ENCODE results near the gene PRPF19.

Gene PRPF19

DNA sequence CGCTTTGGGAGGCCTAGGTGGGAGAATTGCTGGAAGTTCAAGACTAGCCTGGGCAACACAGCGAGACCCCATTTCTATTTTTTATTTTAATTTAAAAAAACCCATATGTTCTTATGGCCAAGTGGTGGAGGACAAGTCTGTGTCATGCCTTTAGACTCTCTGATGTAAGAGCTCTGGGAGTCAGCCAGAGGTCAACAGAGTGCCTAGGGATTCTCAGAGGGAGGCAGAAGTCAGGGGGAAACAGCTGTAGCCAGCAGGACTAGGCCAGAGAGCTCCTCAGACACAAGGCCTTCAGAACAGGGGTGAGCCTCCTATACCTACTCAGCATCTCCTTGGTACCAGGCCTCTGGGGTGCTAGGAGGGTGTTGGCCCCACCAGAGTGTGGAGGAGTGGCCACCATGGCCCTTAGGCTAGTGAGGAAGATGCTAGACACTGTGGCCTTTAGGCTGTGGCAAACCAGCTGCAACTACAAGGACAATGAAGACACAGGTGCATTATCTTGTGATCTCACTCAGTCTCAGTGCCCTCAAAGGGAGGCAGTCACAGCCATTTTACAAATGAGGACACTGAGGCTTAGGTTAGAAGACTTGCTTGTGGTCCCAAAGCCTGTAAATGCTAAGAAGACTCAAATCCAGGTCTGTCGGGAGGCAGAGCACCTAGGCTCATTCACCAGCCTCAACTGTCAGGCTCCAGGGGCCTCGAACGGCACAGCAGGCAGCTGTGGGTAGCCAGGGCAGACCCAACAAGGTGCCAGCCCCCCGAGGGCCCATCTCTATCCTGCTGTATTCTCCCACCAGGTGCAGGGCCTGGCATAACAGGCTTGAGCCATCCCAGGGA is 34.0 kb downstream of the PRPF19 start:
- no peak for DNase-seq

DNA sequence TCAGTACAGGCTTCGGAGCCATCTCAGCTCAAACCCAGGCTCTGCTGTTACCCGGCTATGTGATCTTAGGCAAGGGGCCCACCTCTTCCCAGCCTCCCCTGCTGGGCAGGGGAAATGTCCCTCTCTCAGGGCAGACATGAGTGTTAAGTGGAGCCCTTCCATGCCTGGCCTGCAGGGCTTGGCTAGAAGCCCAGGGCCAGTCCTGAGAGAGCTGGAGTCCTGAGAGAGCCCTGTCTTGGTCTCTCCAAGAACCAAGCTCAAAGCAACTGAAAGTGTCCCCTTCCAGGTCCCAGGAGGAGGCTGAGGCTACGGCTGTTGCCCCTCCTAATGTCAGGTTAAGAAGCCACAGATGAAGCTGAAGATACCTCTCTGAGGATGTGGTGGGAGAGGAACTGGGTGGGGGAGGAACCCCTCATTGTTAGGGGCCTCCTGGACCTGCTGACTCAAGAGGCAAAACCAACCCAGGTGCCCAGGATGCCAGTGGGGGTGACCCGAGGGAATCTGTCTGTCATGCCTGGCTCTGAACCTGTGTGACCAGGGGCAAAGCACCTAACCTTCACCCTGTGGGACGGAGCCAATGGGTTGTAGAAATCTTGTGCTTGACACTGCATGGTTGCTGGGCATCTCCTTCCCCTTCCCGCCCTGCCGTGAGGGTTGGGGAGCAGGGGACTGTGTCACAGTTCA is 34.9 kb downstream of the PRPF19 start:
- no peak for DNase-seq

DNA sequence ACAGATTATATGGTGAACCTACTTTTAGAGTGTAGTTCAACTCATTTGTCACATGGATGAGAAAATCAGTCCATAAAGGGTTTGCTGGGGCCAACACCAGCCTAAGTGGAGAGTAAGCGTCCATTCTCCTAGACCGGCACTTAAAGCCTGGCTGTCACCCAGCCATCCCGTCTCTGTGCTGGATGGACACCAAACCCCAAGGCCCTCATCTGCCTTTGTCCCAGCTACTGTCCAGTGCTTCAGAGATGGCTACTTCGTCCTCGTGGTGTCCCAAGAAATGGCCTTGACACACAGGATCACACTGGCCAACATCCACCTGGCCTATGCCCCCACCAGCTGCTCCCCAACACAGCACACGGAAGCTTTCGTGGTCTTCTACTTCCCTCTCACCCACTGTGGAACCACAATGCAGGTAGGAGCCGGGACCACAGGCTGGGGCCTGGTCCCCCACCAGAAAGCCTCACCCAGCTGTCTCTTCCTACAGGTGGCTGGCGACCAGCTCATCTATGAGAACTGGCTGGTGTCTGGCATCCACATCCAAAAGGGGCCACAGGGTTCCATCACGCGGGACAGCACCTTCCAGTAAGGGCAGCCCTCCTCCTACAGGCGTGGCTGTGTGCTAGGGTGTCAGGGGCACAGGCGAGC is 35.5 kb downstream of the PRPF19 start:
- DNase-seq, result no peak

DNA sequence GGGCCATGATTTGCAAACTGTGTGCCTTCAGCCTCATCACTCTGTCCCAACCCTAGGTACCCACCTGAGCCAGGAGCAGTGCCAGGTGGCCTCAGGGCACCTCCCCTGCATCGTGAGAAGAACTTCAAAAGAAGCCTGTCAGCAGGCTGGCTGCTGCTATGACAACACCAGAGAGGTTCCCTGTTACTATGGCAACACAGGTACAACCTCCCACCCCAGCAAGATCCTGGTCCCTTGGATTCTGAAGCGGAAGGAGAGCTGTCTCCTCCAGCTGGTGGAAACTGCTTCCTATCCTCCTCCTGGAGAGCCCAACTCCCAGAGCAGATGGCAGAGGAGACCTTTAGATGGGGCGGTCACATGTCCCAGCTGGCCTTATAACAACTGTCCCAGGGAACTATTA is 36.1 kb downstream of the PRPF19 start:
- no peak for DNase-seq

DNA sequence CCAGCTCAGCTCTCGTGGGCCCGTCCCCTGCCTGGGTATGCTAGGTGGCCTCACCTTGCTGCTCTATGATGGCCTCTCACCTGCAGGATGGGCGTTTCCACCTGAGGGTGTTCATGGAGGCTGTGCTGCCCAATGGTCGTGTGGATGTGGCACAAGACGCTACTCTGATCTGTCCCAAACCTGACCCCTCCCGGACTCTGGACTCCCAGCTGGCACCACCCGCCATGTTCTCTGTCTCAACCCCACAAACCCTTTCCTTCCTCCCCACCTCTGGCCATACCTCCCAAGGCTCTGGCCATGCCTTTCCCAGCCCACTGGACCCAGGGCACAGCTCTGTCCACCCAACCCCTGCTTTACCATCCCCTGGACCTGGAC is 36.9 kb downstream of the PRPF19 start:
- DNase-seq, result no peak

DNA sequence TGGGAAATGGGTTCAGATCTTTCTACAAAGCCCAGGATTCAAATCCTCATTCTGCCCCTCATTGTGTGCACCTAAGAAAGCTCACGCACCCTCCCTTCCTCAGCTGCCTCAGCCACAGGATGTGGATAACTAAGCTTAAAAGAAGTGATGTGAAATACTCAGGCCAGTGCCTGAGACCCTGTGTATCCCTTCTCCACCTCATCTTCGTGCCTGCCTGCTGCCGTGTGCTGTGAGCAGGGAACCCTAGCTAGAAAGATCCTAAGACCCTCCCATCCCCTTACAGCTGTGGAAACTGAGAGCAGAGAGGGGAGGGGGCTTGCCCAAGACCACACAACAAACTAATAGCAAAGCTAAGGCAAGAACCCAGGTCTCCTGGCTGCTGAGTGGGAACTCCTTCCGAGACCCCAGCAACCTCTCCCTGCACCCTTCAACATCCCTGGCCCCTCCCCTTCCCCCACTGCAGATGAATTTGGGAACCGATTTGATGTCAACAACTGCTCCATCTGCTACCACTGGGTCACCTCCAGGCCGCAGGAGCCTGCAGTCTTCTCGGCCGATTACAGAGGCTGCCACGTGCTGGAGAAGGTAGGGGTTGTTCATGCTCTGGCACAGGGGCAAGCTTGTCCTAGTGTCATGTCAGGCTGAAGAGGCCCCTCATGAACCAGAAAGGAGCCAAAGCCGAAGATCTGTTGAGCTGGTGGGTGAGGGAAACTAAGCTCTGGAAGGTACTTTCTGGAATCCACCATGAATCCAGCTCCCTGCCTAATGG is 37.5 kb downstream of the PRPF19 start:
- no peak for DNase-seq

DNA sequence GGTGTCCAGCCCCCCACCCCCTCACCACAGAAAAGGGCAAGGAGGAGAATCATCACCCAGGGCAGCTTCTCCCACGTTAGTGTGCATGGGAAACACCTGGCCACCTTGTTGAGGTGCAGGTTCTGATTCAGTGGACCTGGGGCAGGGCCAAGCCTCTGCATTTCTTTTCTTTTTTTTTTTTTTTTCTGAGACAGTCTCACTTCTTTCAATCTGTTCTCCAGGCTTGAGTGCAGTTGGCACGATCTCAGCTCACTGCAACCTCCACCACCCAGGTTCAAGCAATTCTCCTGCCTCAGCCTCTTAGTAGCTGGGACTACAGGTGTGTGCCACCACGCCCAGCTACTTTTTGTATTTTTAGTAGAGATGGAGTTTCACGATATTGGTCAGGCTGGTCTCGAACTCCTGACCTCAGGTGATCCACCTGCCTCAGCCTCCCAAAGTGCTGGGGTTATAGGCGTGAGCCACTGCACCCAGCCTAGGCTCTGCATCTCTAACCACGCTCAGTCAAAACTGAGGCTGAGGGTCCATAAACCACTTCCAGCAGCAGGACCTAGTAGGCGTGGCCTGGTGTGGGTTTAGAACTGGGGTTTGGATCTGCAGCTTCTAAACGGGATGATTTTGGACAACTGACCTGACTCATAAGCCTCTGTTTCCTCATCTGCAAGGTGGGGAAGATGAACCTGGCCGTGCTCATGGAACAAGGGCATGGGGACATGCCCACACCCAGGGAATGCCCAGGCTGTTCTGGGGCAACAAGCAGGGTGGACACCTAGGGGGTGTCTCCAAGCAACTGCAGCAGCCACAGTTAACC is 38.3 kb downstream of the PRPF19 start:
- DNase-seq, result no peak

DNA sequence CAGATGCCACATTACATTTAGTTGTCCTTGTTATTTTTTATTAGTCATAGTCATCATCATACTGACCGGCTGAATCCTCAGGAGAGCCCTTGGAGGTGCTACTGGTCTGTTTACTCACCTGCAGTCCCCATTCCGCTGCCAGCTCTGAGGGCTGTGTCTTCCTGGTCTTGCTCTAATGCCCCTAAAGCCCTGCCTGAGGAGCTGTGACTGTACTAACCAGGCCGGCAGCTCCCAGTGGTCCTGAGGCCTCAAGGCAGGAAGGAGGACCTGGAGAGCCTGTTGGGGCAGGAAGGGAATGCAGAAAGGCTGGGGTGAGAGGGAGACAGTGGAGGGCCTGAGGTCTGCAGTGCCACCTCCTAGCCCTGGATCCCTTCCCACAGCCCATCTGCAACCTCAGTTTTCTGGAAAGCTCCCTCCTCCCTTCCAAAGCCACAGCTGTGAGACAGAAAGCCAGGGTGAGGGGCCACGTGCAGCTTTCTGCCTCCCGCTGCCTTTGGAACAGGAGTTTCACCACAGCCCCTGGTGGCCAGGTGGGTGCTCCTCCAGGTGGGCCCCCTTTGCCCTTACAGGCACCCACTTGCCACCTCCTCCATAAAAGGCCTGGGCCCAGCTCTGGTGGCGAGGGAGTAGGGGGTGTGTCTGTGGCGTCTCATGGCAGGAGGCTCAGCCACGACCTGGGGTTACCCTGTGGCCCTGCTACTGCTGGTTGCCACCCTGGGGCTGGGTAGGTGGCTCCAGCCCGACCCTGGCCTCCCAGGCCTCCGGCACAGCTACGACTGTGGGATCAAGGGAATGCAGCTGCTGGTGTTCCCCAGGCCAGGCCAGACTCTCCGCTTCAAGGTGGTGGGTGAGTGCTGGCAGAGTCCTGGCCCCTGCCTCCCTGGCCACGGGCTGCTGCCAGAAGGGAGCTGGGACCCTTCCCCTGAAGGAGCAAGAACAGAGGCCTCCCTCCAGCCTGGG is 39.2 kb downstream of the PRPF19 start, which contains the start of gene ZP1:
TSS of gene ZP1 (plus strand) at position 632 of the 960 bp plus-strand sequence. CDS start at position 652, 20 bp downstream.
- DNase-seq, result no peak

DNA sequence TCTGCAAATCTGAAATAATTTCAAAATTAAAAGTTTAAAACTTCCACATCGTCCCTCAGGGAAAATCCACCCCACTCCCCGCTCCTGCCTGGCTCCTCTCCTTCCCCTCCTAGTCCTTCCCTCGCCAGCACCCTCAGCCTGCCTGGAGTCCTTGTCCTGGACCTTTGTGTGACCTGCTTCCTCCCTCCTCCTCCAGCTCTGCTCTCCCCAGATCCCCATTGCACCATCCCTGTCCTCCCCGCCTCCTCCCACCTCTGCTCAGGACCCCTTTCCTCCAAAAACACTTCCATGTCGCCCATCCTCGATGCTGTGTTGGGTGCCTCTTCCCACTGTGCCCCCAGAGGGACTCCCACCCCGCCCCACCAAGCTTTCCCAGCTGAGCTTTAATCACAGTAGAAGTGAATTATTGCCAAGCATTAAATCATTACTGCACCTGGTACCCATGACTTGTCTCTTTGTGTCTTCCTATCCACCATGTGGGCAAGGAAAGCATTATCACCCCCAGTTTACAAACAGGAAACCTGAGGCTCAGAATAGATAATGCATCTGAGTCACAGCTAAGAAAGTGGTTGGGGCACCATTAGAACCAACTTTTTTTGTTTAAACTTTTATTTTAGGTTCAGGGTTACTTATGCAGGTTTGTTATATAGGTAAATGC is 41.4 kb downstream of the PRPF19 start:
- DNase-seq, result no peak

DNA sequence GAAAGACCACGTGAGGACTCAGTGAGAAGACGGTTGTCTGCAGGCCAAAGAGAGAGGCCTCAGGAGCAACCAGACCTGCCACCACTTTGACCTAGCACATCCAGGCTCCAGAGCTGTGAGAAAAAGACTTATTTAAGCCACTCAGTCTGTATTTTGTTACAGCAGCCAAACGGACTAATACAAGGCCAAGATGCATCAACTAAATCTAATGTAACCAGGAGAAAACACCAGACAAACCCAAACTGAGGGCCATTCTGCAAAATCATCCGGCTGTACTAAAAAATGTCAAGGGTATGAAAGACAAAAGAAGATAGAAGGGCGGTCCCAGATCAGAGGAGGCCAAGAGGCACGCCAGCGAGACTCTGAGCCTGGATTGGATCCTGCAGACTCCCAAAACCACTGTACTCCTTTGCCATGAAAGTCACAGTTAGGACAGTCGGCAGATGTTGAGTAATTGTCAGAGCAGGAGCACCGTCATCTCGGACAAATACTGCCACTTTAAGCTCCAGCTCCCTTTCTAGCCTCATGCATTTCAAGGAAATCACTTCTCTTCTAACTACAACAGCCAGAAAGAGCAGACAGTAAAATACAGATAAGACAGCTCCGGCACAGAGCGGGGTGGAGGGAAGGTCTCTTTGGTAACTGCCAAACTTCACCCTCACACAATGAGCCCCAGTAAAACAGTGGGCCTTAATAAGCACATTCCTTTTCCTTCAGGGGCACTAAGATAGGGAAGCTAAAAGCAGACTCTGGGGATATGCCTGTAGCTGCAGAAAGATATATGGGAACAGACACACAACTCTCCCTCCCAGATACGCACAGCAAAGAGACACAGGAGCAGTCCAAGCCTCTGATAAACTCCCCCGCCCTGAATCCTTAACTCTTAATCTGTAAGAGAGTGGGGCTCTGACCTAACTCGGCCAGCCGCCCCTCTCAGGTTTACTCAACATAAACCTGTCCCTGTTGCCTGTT is 42.5 kb downstream of the PRPF19 start:
- no peak for DNase-seq

DNA sequence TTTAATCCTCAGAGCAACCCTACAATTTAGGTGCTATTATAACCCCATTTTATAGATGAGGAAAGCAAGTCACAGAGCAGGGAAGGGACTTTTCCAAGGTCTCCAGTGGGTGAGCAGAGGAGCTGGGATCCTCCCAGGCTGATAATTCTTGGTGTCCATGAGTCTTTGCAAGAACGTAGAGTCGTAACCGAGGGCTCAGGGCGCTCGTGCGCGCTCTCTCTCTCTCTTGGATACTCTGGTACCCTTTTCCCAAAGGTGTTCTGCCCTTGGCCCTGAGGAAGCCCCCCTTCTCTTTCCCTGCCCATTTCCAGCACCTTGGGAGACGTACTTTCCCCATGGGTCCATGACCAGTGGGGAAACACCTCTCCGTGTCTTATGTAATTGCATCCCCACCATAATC is 44.2 kb downstream of the PRPF19 start:
- DNase-seq, result no peak

DNA sequence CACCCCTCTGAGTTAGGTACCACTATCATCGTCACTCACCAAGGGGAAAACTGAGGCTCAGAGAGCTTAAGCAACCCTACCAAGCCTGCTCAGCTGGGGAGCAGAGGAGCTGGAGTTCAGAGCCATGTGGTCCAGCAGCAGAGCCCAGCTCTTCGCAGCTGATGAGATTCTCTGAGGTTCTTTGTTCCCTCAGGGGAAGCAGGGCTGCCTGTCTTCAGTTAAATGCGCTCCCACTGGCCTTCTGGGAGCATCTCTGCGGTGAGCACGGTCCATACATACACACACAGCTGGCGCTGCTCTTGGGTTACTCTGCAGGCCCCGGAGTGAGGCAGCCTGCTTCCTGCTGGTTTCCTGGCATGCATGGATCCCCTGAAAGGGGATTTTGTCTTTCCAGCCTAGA is 45.4 kb downstream of the PRPF19 start:
- DNase-seq, result no peak

DNA sequence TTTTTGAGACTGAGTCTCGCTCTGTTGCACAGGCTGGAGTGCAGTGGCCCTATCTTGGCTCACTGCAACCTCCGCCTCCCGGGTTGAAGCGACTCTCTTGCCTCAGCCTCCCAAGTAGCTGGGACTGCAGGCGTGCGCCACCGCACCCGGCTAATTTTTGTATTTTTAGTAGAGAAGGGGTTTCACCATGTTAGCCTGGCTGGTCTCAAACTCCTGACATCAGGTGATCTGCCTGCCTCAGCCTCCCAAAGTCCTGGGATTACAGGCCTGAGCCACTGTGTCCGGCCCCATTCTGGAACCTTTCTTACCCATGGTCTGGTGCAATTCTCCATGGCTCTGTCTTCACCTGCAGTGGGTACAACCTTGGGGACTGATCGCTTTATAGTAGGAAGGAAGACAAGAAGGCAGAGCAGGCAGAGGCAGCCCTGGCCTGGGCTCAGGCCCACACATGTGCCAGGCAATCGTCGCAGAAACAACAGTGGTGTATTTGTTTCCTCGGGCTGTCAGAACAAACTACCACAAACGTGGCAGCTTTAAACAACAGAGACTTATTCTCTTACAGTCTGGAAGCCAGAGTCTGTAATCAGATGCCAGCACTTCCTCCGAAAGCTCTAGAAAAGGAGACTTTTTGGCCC is 46.7 kb downstream of the PRPF19 start:
- DNase-seq, result no peak

DNA sequence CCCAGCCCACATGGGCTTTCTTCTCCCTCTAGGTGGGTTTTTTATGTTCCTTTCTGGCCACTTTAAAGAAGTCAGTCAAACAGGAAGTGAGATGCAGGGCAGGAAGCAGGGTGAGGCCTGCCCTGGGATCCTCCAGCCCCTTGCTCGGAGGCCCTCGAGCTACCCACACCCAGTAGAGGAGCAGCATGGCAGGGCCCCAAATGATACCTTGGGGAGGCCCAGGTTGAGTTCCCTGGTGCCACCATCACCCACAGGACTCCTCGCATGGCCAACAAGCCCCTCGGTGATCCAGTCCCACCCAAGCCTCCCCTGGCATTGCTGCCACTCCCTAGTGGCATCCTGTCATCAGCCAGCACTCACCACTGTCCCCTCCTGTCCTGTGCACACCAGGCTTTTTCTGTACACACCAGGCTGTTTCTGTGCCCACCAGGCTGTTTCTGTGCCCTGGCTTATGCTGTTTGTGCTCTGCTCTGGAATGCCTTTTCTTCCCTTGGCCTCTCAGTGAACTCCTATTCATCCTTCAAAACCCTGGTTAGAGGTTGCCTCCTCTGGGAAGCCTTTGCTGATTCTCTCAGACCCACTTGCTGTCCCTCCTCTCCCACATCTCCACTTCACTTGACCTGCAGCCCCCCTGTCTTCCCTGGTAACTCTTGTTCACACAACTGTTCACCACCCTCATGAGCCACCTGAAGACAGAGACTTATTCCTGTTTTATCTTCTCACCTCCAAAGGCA is 47.5 kb downstream of the PRPF19 start:
- no peak for DNase-seq

DNA sequence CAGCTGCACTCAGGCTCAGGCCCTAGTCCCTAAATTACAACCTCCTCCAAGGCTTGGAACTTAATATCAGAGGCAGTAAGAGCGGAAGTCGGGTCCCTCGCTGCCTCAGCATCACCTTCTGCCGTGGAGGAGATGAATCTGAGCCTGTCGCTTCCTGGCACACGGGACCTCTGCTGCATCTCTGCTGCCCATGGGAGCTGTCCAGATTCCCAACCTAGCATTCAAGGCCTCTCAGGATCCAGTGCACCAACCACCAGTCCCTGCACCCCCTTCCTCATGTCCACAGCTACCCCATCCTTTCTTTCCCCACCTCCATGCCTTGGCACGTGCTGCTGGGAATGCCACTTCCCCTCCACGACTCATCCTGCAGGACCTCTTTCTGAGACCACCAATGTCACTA is 48.1 kb downstream of the PRPF19 start:
- no peak for DNase-seq

DNA sequence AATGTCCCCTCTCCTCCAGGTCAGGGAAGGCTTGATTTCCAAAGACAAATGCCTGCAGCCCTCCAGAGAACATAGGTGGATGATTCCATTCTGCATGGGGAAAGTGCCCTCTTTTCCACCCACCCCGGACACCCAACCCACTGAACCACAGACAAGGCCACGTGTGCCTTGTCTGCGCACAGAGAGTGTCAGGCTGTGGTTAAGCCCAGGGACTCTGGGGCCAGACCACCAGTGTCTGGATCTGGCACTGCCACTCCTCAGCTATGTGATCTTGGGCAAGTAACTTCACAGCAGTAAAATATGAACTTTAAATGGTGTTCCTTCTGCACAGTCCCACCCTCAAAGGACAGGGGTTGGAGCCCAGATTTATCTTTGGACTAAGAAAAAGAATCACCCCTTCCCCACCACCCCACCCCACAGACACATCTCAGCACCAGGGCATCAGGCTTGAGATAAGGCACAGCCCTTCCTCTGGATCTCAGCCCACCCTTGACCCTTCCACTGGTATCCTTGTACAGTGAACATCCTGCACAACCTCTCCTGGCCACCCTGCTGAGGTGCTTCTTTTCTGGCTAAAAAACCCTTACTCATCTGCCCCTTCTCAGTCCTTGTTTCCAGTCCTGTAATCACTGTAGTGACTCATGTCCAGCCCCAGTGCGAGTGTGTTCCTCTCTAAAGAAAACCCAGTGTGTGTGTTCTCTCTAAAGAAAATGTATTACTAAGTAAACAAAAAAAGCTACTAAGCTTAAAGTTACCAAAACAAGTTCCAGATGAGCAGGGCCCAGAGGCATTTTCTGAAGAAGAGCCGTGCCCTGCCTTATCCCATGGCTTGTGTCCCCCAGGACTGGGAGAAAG is 48.8 kb downstream of the PRPF19 start:
- no peak for DNase-seq
